H1 (cell line): ENCODE measurements around the gene DYNC2H1. TPM values are rescaled to one million over a fixed set of nuclear protein-coding genes. Genes with fewer than 3 reads are reported as not detected.

Experiments used
- CTCF ChIA-PET: fragments of 300-600 bp; sonication (Branson Sonifier 250); formaldehyde crosslinking; loops from one replicate; lab custom pipeline; 2021; ENCODE audit not compliant: partially characterized antibody; lab: Charles Lee
- POLR2A ChIA-PET: fragments of 300-600 bp; sonication (Branson Sonifier 250); formaldehyde crosslinking; loops from one replicate; lab custom pipeline; 2021; ENCODE audit warnings: inconsistent platforms; ENCODE audit not compliant: partially characterized antibody; lab: Charles Lee
- DNase-seq, 2 experiments: peaks; one replicate each; pipeline versions ENCODE4 v3.0.0 to v3.0.0-alpha.2; 2010 to 2022; ENCODE audit warnings: low spot score in 2 of 2, low read depth in 1 of 2, mixed read lengths in 1 of 2
- FAIRE-seq: peaks from 2 replicates; lab custom pipeline; 2011; peaks lifted over from hg19 to GRCh38; lab: Jason Lieb, UNC
- H2AFZ ChIP-seq: 2 replicates; pipeline ENCODE4 v1.8.1; 2012; ENCODE audit warnings: low read length, inconsistent platforms
- H2AK5ac ChIP-seq: 2 replicates; pipeline ENCODE4 v1.6.1; 2013; ENCODE audit warnings: low read depth, low read length
- H2BK120ac ChIP-seq: replicated peaks from 2 replicates; pipeline ENCODE3; 2013; ENCODE audit warnings: low read depth, low read length, inconsistent platforms
- H2BK12ac ChIP-seq: 2 replicates; pipeline ENCODE4 v1.6.1; 2013; ENCODE audit warnings: low read depth, low read length
- H2BK15ac ChIP-seq: 2 replicates; pipeline ENCODE4 v1.6.1; 2013; ENCODE audit warnings: low read length
- H2BK20ac ChIP-seq: 2 replicates; pipeline ENCODE4 v1.6.1; 2013; ENCODE audit warnings: low read length
- H2BK5ac ChIP-seq: 2 replicates; pipeline ENCODE4 v1.6.1; 2013; ENCODE audit warnings: low read depth, low read length
- H3K14ac ChIP-seq: 2 replicates; pipeline ENCODE4 v1.6.1; 2013; ENCODE audit warnings: inconsistent platforms; ENCODE audit not compliant: insufficient read length
- H3K18ac ChIP-seq: 2 replicates; pipeline ENCODE4 v1.6.1; 2013; ENCODE audit warnings: low read length; ENCODE audit errors: extremely low read depth
- H3K23ac ChIP-seq: 2 replicates; pipeline ENCODE4 v1.6.1; 2013; ENCODE audit warnings: inconsistent platforms; ENCODE audit not compliant: insufficient read length
- H3K23me2 ChIP-seq: 2 replicates; pipeline ENCODE4 v1.6.1; 2013; ENCODE audit warnings: low read depth, low read length
- H3K27ac ChIP-seq: 2 replicates; pipeline ENCODE4 v1.6.1; 2011; ENCODE audit warnings: low read depth, low read length, inconsistent platforms
- H3K27me3 ChIP-seq, 4 experiments: replicated peaks in 1 of 4; 1 replicate in 1 of 4; 2 replicates in 3 of 4; pipeline versions ENCODE4 v1.6.1 to v1.8.1; 2011 to 2013; ENCODE audit warnings: low read length in 3 of 4, mild to moderate bottlenecking in 3 of 4, inconsistent platforms in 2 of 4, mixed read lengths in 2 of 4, moderate library complexity in 1 of 4; ENCODE audit not compliant: control insufficient read depth in 3 of 4, insufficient read depth in 3 of 4; ENCODE audit errors: extremely low read depth in 1 of 4
- H3K36me3 ChIP-seq, 4 experiments: 2 replicates each; pipeline versions ENCODE4 v1.6.1 to v1.8.1; 2011 to 2013; ENCODE audit warnings: mild to moderate bottlenecking in 4 of 4, low read length in 3 of 4, moderate library complexity in 2 of 4, control low read depth in 1 of 4, inconsistent platforms in 1 of 4; ENCODE audit not compliant: insufficient read depth in 4 of 4, control insufficient read depth in 2 of 4
- H3K4ac ChIP-seq: replicated peaks from 2 replicates; pipeline ENCODE3; 2013; ENCODE audit warnings: low read length, low read depth, mixed read lengths, inconsistent platforms; ENCODE audit not compliant: insufficient read length
- H3K4me1 ChIP-seq, 4 experiments: replicated peaks in 1 of 4; 1 replicate in 1 of 4; 2 replicates in 3 of 4; pipeline versions ENCODE4 v1.6.1 to v1.8.1; 2011 to 2013; ENCODE audit warnings: low read length in 3 of 4, inconsistent platforms in 2 of 4, mixed read lengths in 1 of 4; ENCODE audit not compliant: insufficient read depth in 4 of 4, control insufficient read depth in 3 of 4
- H3K4me2 ChIP-seq, 2 experiments: 2 replicates each; pipeline versions ENCODE4 v1.6.1 to v1.8.1; 2011 to 2013; ENCODE audit warnings: low read depth in 2 of 2, low read length in 2 of 2, control low read depth in 1 of 2, inconsistent platforms in 1 of 2, mild to moderate bottlenecking in 1 of 2; ENCODE audit not compliant: insufficient read depth in 1 of 2
- H3K4me3 ChIP-seq, 4 experiments: fragments of 200-600, 300-600 bp in 1 of 4; sonication (generic), shearing (Covaris generic), sonication (Bioruptor Twin) in 1 of 4; 2 replicates each; pipeline versions ENCODE4 v1.5.1 to v1.8.1; 2011 to 2016; ENCODE audit warnings: low read length in 4 of 4, low read depth in 3 of 4, control low read depth in 2 of 4, inconsistent platforms in 2 of 4, mild to moderate bottlenecking in 2 of 4, mixed read lengths in 1 of 4, moderate library complexity in 1 of 4; ENCODE audit not compliant: insufficient read depth in 2 of 4; ENCODE audit errors: extremely low read depth in 1 of 4
- H3K56ac ChIP-seq: replicated peaks from 2 replicates; pipeline ENCODE3; 2013; ENCODE audit warnings: low read depth, mild to moderate bottlenecking, mixed read lengths, low read length, inconsistent platforms; ENCODE audit not compliant: insufficient read length
- H3K79me1 ChIP-seq: 2 replicates; pipeline ENCODE4 v1.6.1; 2013; ENCODE audit warnings: low read depth, low read length, control low read depth
- H3K79me2 ChIP-seq, 2 experiments: 2 replicates each; pipeline versions ENCODE4 v1.6.1 to v1.8.1; 2012 to 2013; ENCODE audit warnings: low read length in 2 of 2, mild to moderate bottlenecking in 2 of 2, inconsistent platforms in 1 of 2; ENCODE audit not compliant: insufficient read depth in 2 of 2, control insufficient read depth in 1 of 2
- H3K9ac ChIP-seq, 4 experiments: replicated peaks in 1 of 4; 1 replicate in 1 of 4; 2 replicates in 3 of 4; pipeline versions ENCODE4 v1.6.1 to v1.8.1; 2011 to 2013; ENCODE audit warnings: low read depth in 3 of 4, low read length in 3 of 4, control low read depth in 2 of 4, mild to moderate bottlenecking in 2 of 4, moderate library complexity in 2 of 4, inconsistent platforms in 1 of 4; ENCODE audit errors: extremely low read depth in 1 of 4
- H3K9me3 ChIP-seq, 2 experiments: 2 replicates each; pipeline versions ENCODE4 v1.6.1 to v1.8.1; 2012 to 2013; ENCODE audit warnings: mild to moderate bottlenecking in 2 of 2, moderate library complexity in 2 of 2, control low read depth in 1 of 2, inconsistent platforms in 1 of 2, low read depth in 1 of 2, low read length in 1 of 2, mixed read lengths in 1 of 2; ENCODE audit not compliant: insufficient read depth in 2 of 2
- H4K20me1 ChIP-seq, 2 experiments: replicated peaks in 1 of 2; 2 replicates each; pipeline versions ENCODE3 to v1.8.1; 2011 to 2013; ENCODE audit warnings: inconsistent platforms in 2 of 2, low read length in 2 of 2, mild to moderate bottlenecking in 1 of 2; ENCODE audit not compliant: insufficient read depth in 2 of 2, control insufficient read depth in 1 of 2
- H4K5ac ChIP-seq: 2 replicates; pipeline ENCODE4 v1.6.1; 2013; ENCODE audit warnings: low read length, low read depth, mixed read lengths, inconsistent platforms; ENCODE audit not compliant: insufficient read length
- H4K8ac ChIP-seq: 2 replicates; pipeline ENCODE4 v1.8.0; 2013; ENCODE audit warnings: mild to moderate bottlenecking, moderate library complexity, low read length, inconsistent platforms; ENCODE audit not compliant: insufficient read depth; ENCODE audit errors: extremely low read depth
- H4K91ac ChIP-seq: replicated peaks from 2 replicates; pipeline ENCODE3; 2013; ENCODE audit warnings: low read length, mixed read lengths, inconsistent platforms; ENCODE audit not compliant: insufficient read length
- CREB1 ChIP-seq: IDR thresholded peaks from 2 replicates; pipeline ENCODE4 v1.6.1; 2012; ENCODE audit warnings: inconsistent platforms
- CTBP2 ChIP-seq: IDR thresholded peaks from 2 replicates; pipeline ENCODE4 v1.7.0; 2011; ENCODE audit warnings: borderline replicate concordance, mild to moderate bottlenecking, moderate library complexity, mixed read lengths, low read length; ENCODE audit not compliant: insufficient read depth, insufficient read length
- EGR1 ChIP-seq: IDR thresholded peaks from 2 replicates; pipeline ENCODE4 v1.6.1; 2011; ENCODE audit warnings: low read depth, low read length, borderline replicate concordance
- EZH2 ChIP-seq: fragments of 200-600 bp; sonication (generic); IDR thresholded peaks from 2 replicates; pipeline ENCODE4 v1.7.1; 2012; ENCODE audit warnings: low read depth, mild to moderate bottlenecking, moderate library complexity, low read length, inconsistent platforms; ENCODE audit not compliant: severe bottlenecking
- GTF2F1 ChIP-seq: IDR thresholded peaks from 2 replicates; pipeline ENCODE4 v1.6.1; 2012; ENCODE audit warnings: low read depth, low read length, improper control_type of control experiment, borderline replicate concordance
- HDAC6 ChIP-seq: IDR thresholded peaks from one replicate; pipeline ENCODE4 v1.7.1; 2012; ENCODE audit warnings: low read depth, mild to moderate bottlenecking, inconsistent platforms, low read length, moderate library complexity
- KDM1A ChIP-seq: fragments of 200-600, 300-600 bp; sonication (generic); IDR thresholded peaks from 2 replicates; pipeline ENCODE4 v1.7.1; 2016; ENCODE audit warnings: mild to moderate bottlenecking, low read length, borderline replicate concordance
- NANOG ChIP-seq: IDR thresholded peaks from 2 replicates; pipeline ENCODE4 v1.6.1; 2011; ENCODE audit warnings: low read length, low read depth, mild to moderate bottlenecking, inconsistent platforms; ENCODE audit not compliant: insufficient read depth, poor library complexity, severe bottlenecking
- POLR2AphosphoS5 ChIP-seq: IDR thresholded peaks from 2 replicates; pipeline ENCODE4 v1.6.1; 2011; ENCODE audit warnings: low read depth, low read length
- RBBP5 ChIP-seq: IDR thresholded peaks from 2 replicates; pipeline ENCODE4 v1.7.1; 2012; ENCODE audit warnings: low read depth, mild to moderate bottlenecking, inconsistent platforms, low read length, moderate library complexity, borderline replicate concordance
- SIRT6 ChIP-seq: IDR thresholded peaks from one replicate; pipeline ENCODE4 v1.7.1; 2012; ENCODE audit warnings: low read length, inconsistent platforms
- SP4 ChIP-seq: IDR thresholded peaks from 2 replicates; pipeline ENCODE4 v1.6.1; 2012; ENCODE audit warnings: low read length, inconsistent platforms
- SUZ12 ChIP-seq: fragments of 200-600 bp; sonication (generic); IDR thresholded peaks from 2 replicates; pipeline ENCODE4 v1.6.1; 2012; ENCODE audit warnings: mild to moderate bottlenecking, inconsistent platforms, low read length, moderate library complexity, mixed read lengths
- TAF7 ChIP-seq: optimal IDR thresholded peaks from 2 replicates; pipeline ENCODE3; 2011; ENCODE audit warnings: low read depth, mild to moderate bottlenecking, inconsistent platforms, low read length, moderate library complexity, borderline replicate concordance
- TBP ChIP-seq: IDR thresholded peaks from 2 replicates; pipeline ENCODE4 v1.6.1; 2011; ENCODE audit warnings: low read depth, low read length, improper control_type of control experiment
- WGBS, 2 experiments: shearing (Covaris generic) in 1 of 2; methylation state at CpG; one replicate each; pipeline versions ENCODE4 v1.1.6 to v1.1.7; 2013 to 2015; ENCODE audit warnings: low lambda C conversion rate in 2 of 2, mixed read lengths in 2 of 2, inconsistent platforms in 1 of 2, low coverage in 1 of 2, missing lambda C conversion rate in 1 of 2; ENCODE audit not compliant: insufficient replicate concordance in 2 of 2, insufficient coverage in 1 of 2, insufficient read length in 1 of 2; ENCODE audit errors: extremely low coverage in 1 of 2, missing lambda C conversion rate in 1 of 2; 5-methylcytosine and 5-hydroxymethylcytosine counted together
- polyA plus RNA-seq, 7 experiments: library from polyadenylated mRNA; depleted of rRNA in 3 of 7; stranded (reverse) in 5 of 7; unstranded in 2 of 7; fragments of >200 nt in 5 of 7; fragments of 200-250 nt in 2 of 7; gene quantifications; 1 replicate in 5 of 7; 2 replicates in 1 of 7; 4 replicates in 1 of 7; pipeline versions ENCODE4 v1.2.1 to v1.2.3, GENCODE V29; 2011 to 2013; ENCODE audit warnings: missing spikeins in 2 of 7, mixed read lengths in 2 of 7
- total RNA-seq: library from RNA; stranded (reverse); fragmentation: NEBNext Ultra II Directional; extraction: Animal tissue kit (Norgen Biotek cat#: 25700); gene quantifications from 2 replicates; pipeline ENCODE4 v1.2.1, GENCODE V29; 2021

DYNC2H1 gene
- total and polyA plus RNA-seq, 2 of the 8 experiments (the other 6 are each of a cell fraction or from before 2014, with no cell fraction given), result 6.2 to 12.0 TPM

DNA sequence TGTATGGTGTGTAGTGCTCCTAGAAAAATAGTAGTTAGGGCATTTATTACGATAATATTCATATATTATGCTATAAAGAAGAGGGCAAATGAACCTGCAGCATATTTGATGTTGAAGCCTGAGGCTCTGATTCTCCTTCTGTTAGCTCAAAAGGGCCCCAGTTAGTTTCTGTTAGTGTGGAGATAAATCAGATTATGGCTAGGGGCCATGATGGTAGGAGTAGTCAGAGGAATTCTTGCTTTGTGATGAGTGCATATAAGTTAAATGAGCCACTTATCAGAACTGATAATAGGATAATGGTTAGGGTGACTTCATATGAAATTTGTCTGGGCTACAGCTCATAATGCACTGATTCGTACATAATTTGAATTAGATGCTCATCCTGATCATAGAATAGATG, 298.4 kb downstream of the DYNC2H1 start:
- H4K91ac ChIP-seq, result no peak overlapping the region
- no peaks in the 10 kb centered on the region for H3K23me2 ChIP-seq
- no peak overlapping the region for H2BK12ac ChIP-seq
- H3K79me2 ChIP-seq, result no peaks in the 10 kb centered on the region
- no peak overlapping the region for H2BK20ac ChIP-seq
- no peak overlapping the region for H3K4ac ChIP-seq
- no peak overlapping the region for H3K9ac ChIP-seq
- H2BK15ac ChIP-seq, result no peak overlapping the region
- no peak overlapping the region for H3K4me3 ChIP-seq
- H3K4me2 ChIP-seq, result no peak overlapping the region
- no peak overlapping the region for H4K5ac ChIP-seq
- FAIRE-seq (no peak), DNase-seq (no peak)
- H4K8ac ChIP-seq, result no peak overlapping the region
- H3K36me3 ChIP-seq, result no peaks in the 10 kb centered on the region
- H3K23ac ChIP-seq, result no peak overlapping the region
- no peak overlapping the region for H2BK120ac ChIP-seq
- no peak overlapping the region for H2BK5ac ChIP-seq
- H3K9me3 ChIP-seq, result no peaks in the 10 kb centered on the region
- no peak overlapping the region for H3K18ac ChIP-seq
- POLR2A ChIA-PET, result no interaction called here
- no peaks in the 10 kb centered on the region for H3K4me1 ChIP-seq
- H3K79me1 ChIP-seq, result no peaks in the 10 kb centered on the region
- H3K56ac ChIP-seq, result no peak overlapping the region
- no peak overlapping the region for H2AFZ ChIP-seq
- WGBS, 2 experiments, result 83% methylated on average over 2 of the region's 2 CpGs; no CpG with 5 or more reads in 1 of the 2 experiments
- no peaks in the 10 kb centered on the region for H3K27me3 ChIP-seq
- no peak overlapping the region for H3K27ac ChIP-seq
- CTCF ChIA-PET, result no interaction called here
- no peak overlapping the region for H3K14ac ChIP-seq
- TF ChIP-seq EZH2, result no peak
- no peak for TF ChIP-seq POLR2AphosphoS5
- TF ChIP-seq CREB1, result no peak
- TF ChIP-seq SUZ12, result no peak
- TF ChIP-seq TBP, result no peak
- TF ChIP-seq EGR1, result no peak
- no peak for TF ChIP-seq SIRT6
- TF ChIP-seq HDAC6, result no peak
- TF ChIP-seq NANOG, result no peak
- no peak for TF ChIP-seq SP4
- no peak for TF ChIP-seq RBBP5
- TF ChIP-seq CTBP2, result no peak
- no peak for TF ChIP-seq TAF7
- no peak for TF ChIP-seq KDM1A
- TF ChIP-seq GTF2F1, result no peak
- no peak overlapping the region for H2AK5ac ChIP-seq
- H4K20me1 ChIP-seq, result no peaks in the 10 kb centered on the region
